Loucy (cell line): Measurements from ENCODE around the gene TOP3B.

Source experiments
- H2AFZ ChIP-seq: fragments of 200-600 bp; sonication (generic); 2 replicates; pipeline ENCODE4 v1.6.0; 2016; ENCODE audit warnings: antibody characterized with exemption, mild to moderate bottlenecking, low read length, moderate library complexity
- H3F3A ChIP-seq: fragments of 200-600 bp; 2 replicates; pipeline ENCODE4 v1.6.0; 2016; ENCODE audit warnings: antibody characterized with exemption, low read depth, mild to moderate bottlenecking
- H3K27me3 ChIP-seq: fragments of 200-600 bp; sonication (generic); 2 replicates; pipeline ENCODE4 v1.6.1; 2014; ENCODE audit warnings: low read length, mild to moderate bottlenecking; ENCODE audit not compliant: insufficient read depth, poor library complexity, severe bottlenecking
- H3K36me3 ChIP-seq: fragments of 200-600 bp; sonication (generic); 2 replicates; pipeline ENCODE4 v1.6.1; 2016; ENCODE audit warnings: low read length; ENCODE audit not compliant: insufficient read depth
- H3K4me1 ChIP-seq: fragments of 200-600 bp; sonication (generic); 2 replicates; pipeline ENCODE4 v1.5.1; 2014; ENCODE audit warnings: low read length, mild to moderate bottlenecking; ENCODE audit not compliant: insufficient read depth, poor library complexity, severe bottlenecking
- H3K4me2 ChIP-seq: fragments of 200-600 bp; sonication (generic); 2 replicates; pipeline ENCODE4 v1.6.0; 2014; ENCODE audit warnings: antibody characterized with exemption, low read length, low read depth, mild to moderate bottlenecking; ENCODE audit not compliant: poor library complexity, severe bottlenecking
- H3K4me3 ChIP-seq: fragments of 200-600 bp; sonication (generic); 2 replicates; pipeline ENCODE4 v1.5.1; 2014; ENCODE audit warnings: low read length, mild to moderate bottlenecking, mixed read lengths; ENCODE audit not compliant: poor library complexity, severe bottlenecking
- H3K79me2 ChIP-seq: fragments of 200-600 bp; sonication (generic); 2 replicates; pipeline ENCODE4 v1.6.1; 2014; ENCODE audit warnings: low read length; ENCODE audit not compliant: insufficient read depth
- H3K9ac ChIP-seq: fragments of 200-600 bp; sonication (generic); 2 replicates; pipeline ENCODE4 v1.6.0; 2014; ENCODE audit warnings: mild to moderate bottlenecking, low read depth, low read length, moderate library complexity; ENCODE audit not compliant: poor library complexity, severe bottlenecking
- H3K9me2 ChIP-seq: fragments of 200-600 bp; sonication (generic); replicated peaks from 2 replicates; pipeline ENCODE4 v1.6.1; 2016; ENCODE audit warnings: low read depth, low read length, mixed read lengths
- H3K9me3 ChIP-seq: fragments of 200-600 bp; sonication (generic); 2 replicates; pipeline ENCODE4 v1.6.1; 2014; ENCODE audit warnings: mild to moderate bottlenecking, antibody characterized with exemption, low read length, low read depth; ENCODE audit not compliant: insufficient read depth
- H4K20me1 ChIP-seq: fragments of 200-600 bp; sonication (generic); 2 replicates; pipeline ENCODE4 v1.6.0; 2014; ENCODE audit warnings: antibody characterized with exemption, low read length, mild to moderate bottlenecking; ENCODE audit not compliant: insufficient read depth, poor library complexity, severe bottlenecking
- EZH2phosphoT487 ChIP-seq: fragments of 200-600 bp; IDR thresholded peaks from 2 replicates; pipeline ENCODE4 v1.6.1; 2018; ENCODE audit warnings: antibody characterized with exemption, mild to moderate bottlenecking, moderate library complexity, borderline replicate concordance
- TF ChIP-seq, protein P1 (sequence below): fragments of 200-600 bp; sonication (generic); conservative IDR thresholded peaks from 2 replicates; pipeline ENCODE4 v1.5.1; 2014; ENCODE audit warnings: mild to moderate bottlenecking, antibody characterized with exemption, low read length

TOP3B gene

DNA sequence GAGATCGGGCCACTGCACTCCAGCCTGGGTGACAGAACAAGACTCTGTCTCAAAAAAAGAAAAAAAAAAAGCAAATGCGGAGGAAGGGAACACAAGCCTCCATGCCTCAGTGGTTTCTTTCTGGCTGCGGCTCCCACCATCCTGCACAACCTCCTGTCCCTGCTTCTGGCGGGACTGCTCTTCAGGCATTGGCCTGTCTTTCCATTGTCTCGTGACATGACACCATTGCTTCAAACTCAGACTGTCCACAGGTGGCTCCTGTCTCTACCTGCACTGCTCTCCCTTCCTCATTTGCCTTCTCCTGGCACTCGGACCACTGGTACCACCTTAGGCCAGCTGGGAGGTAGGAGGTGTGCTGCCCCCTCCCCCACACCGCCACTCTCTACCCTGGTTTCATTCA, 19.3 kb downstream of the TOP3B start:
- Histone ChIP-seq H3K4me3 (no peak overlapping the region), H3K27me3 (no peaks in the 10 kb centered on the region), H3K4me2 (no peak overlapping the region), H2AFZ (no peak overlapping the region), H3K9me2 (no peaks in the 10 kb centered on the region), H3K9ac (no peak overlapping the region), H3K36me3 (peaks cover 24% of the 10 kb centered on the region; the same call in 1 of the 2 replicates), H4K20me1 (no peaks in the 10 kb centered on the region), H3K79me2 (no peaks in the 10 kb centered on the region), H3K9me3 (no peaks in the 10 kb centered on the region), H3F3A (no peaks in the 10 kb centered on the region), H3K4me1 (no peaks in the 10 kb centered on the region)
- TF ChIP-seq EZH2phosphoT487 = no peak
- TF ChIP-seq, protein P1, sequence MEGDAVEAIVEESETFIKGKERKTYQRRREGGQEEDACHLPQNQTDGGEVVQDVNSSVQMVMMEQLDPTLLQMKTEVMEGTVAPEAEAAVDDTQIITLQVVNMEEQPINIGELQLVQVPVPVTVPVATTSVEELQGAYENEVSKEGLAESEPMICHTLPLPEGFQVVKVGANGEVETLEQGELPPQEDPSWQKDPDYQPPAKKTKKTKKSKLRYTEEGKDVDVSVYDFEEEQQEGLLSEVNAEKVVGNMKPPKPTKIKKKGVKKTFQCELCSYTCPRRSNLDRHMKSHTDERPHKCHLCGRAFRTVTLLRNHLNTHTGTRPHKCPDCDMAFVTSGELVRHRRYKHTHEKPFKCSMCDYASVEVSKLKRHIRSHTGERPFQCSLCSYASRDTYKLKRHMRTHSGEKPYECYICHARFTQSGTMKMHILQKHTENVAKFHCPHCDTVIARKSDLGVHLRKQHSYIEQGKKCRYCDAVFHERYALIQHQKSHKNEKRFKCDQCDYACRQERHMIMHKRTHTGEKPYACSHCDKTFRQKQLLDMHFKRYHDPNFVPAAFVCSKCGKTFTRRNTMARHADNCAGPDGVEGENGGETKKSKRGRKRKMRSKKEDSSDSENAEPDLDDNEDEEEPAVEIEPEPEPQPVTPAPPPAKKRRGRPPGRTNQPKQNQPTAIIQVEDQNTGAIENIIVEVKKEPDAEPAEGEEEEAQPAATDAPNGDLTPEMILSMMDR = no peak

DNA sequence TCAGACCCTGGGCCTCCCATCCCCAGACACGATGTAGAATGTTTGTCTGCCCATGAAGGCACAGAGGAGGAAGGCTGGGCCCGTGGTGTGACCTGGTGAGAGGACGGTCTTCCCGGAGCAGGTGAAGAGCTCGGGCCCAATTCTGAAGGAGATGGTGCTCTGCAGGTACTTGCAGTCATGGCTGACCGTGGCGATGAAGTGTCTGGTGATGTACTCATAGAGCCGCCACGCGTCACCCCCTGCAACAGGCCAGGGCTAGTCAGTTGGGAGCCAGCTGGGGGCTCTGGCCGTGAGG, 20.0 kb downstream of the TOP3B start:
- Histone ChIP-seq H3K4me3 (no peak overlapping the region), H2AFZ (no peak overlapping the region), H3F3A (no peaks in the 10 kb centered on the region), H4K20me1 (no peaks in the 10 kb centered on the region), H3K4me1 (no peaks in the 10 kb centered on the region), H3K9me3 (no peaks in the 10 kb centered on the region), H3K79me2 (no peaks in the 10 kb centered on the region), H3K9ac (no peak overlapping the region), H3K27me3 (no peaks in the 10 kb centered on the region), H3K4me2 (no peak overlapping the region), H3K9me2 (no peaks in the 10 kb centered on the region), H3K36me3 (peaks cover 23% of the 10 kb centered on the region; the same call in 1 of the 2 replicates)
- TF ChIP-seq, protein P1 = no peak
- TF ChIP-seq EZH2phosphoT487 = no peak

DNA sequence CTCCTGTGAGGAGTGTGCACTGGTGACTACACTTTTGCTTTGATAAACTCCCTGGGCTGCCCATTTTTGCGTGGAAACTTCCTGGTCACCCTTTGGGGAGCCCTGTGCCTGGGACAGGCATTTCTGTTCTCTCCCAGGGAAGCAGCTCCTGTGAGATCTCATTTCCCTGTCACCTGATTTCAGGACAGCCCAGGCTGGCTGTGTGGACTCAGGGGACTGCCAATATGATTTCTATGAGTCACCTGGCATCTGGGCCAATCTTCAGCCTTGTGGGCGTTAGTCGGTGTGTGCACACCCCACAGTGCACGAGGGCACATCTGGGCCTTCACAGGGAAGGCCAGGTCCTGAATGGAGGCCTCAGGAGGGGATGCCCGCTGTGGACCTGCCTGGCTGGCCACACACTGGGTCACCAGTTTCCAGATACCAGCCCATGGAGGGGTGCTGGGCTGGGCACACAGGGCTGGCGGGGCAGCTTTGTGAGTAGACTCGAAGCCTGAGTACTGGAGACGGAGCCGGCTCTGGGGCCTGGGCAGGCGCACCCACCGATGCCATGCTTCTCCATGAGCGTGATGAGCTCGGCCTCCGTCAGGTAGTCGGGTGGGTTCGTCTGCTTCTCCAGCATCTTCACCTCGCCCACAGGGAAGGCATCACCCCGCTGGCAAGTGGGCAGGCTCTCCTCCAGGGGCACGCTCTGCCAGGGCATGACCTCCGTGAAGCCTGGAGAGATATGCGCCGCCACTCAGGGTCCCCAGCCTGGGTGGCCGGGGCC, 20.5 kb downstream of the TOP3B start:
- no peak overlapping the region for H3K9ac ChIP-seq
- H4K20me1 ChIP-seq = no peaks in the 10 kb centered on the region
- no peaks in the 10 kb centered on the region for H3K27me3 ChIP-seq
- H3K9me3 ChIP-seq = no peaks in the 10 kb centered on the region
- H2AFZ ChIP-seq = no peak overlapping the region
- no peak overlapping the region for H3K4me2 ChIP-seq
- H3K9me2 ChIP-seq = no peaks in the 10 kb centered on the region
- no peaks in the 10 kb centered on the region for H3F3A ChIP-seq
- H3K4me3 ChIP-seq = no peak overlapping the region
- H3K79me2 ChIP-seq = no peaks in the 10 kb centered on the region
- H3K4me1 ChIP-seq = no peaks in the 10 kb centered on the region
- peaks cover 18% of the 10 kb centered on the region; the same call in 1 of the 2 replicates for H3K36me3 ChIP-seq
- no peak for TF ChIP-seq EZH2phosphoT487
- TF ChIP-seq, protein P1 = no peak
